AG09319 (cell line): Measurements from ENCODE around the gene TYMS.
A peak's percentile ranks its signal among the peaks of the same experiment; 100 is the strongest.

Experiments
- DNase-seq: peaks from one replicate; pipeline ENCODE4 v3.0.0-alpha.2; 2010; ENCODE audit warnings: low read depth; ENCODE audit errors: extremely low read depth
- CTCF ChIP-seq: IDR thresholded peaks from 2 replicates; pipeline ENCODE4 v1.5.1; 2011; ENCODE audit warnings: low read depth, mild to moderate bottlenecking, inconsistent platforms, low read length, moderate library complexity

The TYMS gene

GRCh38 chr18:616380-616995 is 41.0 kb upstream of the TYMS start:
- peak; percentile 68 for TF ChIP-seq CTCF
- DNase-seq = peak; percentile 27

- no peak for DNase-seq
- TF ChIP-seq CTCF = no peak
Observed at GRCh38 chr18:617970-618504, 39.4 kb upstream of the TYMS start.

- DNase-seq = no peak
- no peak for TF ChIP-seq CTCF
Observed at GRCh38 chr18:618618-619017, 38.8 kb upstream of the TYMS start.

- TF ChIP-seq CTCF = no peak
- no peak for DNase-seq
Observed at GRCh38 chr18:621291-622043, 36.0 kb upstream of the TYMS start.

- no peak for DNase-seq
- TF ChIP-seq CTCF = no peak
Observed at GRCh38 chr18:622289-622688, 35.2 kb upstream of the TYMS start.

- DNase-seq = peak; percentile 36
- peak; percentile 82 for TF ChIP-seq CTCF
Observed at GRCh38 chr18:623761-624620, 33.5 kb upstream of the TYMS start.

- TF ChIP-seq CTCF = no peak
- DNase-seq = no peak
Observed at GRCh38 chr18:627231-627630, 30.2 kb upstream of the TYMS start.
